ENCODE results near the gene PER1. TPM values are rescaled to one million over a fixed set of nuclear protein-coding genes. Genes with fewer than 3 reads are reported as not detected.

Gene PER1
- total RNA-seq, 1 experiment from 2014 or later = 87.6 TPM

DNA sequence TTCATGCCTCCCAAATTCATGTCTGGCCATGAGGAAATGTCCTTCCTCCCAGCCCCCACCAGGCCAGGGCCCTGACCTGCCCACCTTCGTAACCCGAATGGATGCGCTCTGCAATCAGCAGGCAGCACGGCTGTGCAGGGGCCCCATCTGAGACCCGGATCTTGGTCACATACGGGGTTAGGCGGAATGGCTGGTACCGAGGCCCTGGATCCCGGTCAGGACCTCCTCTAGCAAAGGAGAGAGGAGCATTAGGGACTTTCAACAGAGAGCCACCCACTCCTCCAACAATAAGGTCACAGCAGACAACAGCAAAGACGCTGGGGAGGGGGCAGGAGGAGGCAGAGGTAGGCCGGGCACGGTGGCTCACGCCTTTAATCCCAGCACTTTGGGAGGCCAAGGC is 3.6 kb downstream of the PER1 start:
- H3K4me2 ChIP-seq (ENCODE audit: low read length) = no peak overlapping the region
- no peak overlapping the region for H3K4me3 ChIP-seq (replicated peaks in 1 of 2; ENCODE audit: low read depth in 1 of 2, low read length in 2 of 2)
- no TSS peak for BruUV-seq (replicated peaks)
- H3K9ac ChIP-seq (ENCODE audit: low read length) = no peak overlapping the region
- no peak for TF ChIP-seq EZH2 (IDR thresholded peaks at IDR 0.05)
- TF ChIP-seq, protein P1, sequence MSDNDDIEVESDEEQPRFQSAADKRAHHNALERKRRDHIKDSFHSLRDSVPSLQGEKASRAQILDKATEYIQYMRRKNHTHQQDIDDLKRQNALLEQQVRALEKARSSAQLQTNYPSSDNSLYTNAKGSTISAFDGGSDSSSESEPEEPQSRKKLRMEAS (IDR thresholded peaks at IDR 0.05) = no peak
- TF ChIP-seq JUND (IDR thresholded peaks at IDR 0.05) = no peak
- TF ChIP-seq, protein P2, sequence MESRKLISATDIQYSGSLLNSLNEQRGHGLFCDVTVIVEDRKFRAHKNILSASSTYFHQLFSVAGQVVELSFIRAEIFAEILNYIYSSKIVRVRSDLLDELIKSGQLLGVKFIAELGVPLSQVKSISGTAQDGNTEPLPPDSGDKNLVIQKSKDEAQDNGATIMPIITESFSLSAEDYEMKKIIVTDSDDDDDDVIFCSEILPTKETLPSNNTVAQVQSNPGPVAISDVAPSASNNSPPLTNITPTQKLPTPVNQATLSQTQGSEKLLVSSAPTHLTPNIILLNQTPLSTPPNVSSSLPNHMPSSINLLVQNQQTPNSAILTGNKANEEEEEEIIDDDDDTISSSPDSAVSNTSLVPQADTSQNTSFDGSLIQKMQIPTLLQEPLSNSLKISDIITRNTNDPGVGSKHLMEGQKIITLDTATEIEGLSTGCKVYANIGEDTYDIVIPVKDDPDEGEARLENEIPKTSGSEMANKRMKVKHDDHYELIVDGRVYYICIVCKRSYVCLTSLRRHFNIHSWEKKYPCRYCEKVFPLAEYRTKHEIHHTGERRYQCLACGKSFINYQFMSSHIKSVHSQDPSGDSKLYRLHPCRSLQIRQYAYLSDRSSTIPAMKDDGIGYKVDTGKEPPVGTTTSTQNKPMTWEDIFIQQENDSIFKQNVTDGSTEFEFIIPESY (IDR thresholded peaks at IDR 0.05; ENCODE audit: extremely low read depth, insufficient replicate concordance, low read length) = no peak
- TF ChIP-seq ELF1 (IDR thresholded peaks at IDR 0.05; ENCODE audit: borderline replicate concordance, low read depth) = no peak
- no peak for TF ChIP-seq SIN3A (IDR thresholded peaks at IDR 0.05; ENCODE audit: low read depth)
- TF ChIP-seq, protein P3, sequence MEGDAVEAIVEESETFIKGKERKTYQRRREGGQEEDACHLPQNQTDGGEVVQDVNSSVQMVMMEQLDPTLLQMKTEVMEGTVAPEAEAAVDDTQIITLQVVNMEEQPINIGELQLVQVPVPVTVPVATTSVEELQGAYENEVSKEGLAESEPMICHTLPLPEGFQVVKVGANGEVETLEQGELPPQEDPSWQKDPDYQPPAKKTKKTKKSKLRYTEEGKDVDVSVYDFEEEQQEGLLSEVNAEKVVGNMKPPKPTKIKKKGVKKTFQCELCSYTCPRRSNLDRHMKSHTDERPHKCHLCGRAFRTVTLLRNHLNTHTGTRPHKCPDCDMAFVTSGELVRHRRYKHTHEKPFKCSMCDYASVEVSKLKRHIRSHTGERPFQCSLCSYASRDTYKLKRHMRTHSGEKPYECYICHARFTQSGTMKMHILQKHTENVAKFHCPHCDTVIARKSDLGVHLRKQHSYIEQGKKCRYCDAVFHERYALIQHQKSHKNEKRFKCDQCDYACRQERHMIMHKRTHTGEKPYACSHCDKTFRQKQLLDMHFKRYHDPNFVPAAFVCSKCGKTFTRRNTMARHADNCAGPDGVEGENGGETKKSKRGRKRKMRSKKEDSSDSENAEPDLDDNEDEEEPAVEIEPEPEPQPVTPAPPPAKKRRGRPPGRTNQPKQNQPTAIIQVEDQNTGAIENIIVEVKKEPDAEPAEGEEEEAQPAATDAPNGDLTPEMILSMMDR (IDR thresholded peaks at IDR 0.05 in 2 of 3, conservative IDR thresholded peaks at IDR 0.05 in 1 of 3; ENCODE audit: borderline replicate concordance in 1 of 3, insufficient read depth in 1 of 3, low read depth in 2 of 3, low read length in 2 of 3) = no peak
- TF ChIP-seq SP1 (IDR thresholded peaks at IDR 0.05; ENCODE audit: low read depth) = no peak
- TF ChIP-seq ZFX (IDR thresholded peaks at IDR 0.05) = no peak
- TF ChIP-seq, protein P4, sequence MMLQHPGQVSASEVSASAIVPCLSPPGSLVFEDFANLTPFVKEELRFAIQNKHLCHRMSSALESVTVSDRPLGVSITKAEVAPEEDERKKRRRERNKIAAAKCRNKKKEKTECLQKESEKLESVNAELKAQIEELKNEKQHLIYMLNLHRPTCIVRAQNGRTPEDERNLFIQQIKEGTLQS (IDR thresholded peaks at IDR 0.05) = no peak
- no peak for TF ChIP-seq EGR1 (IDR thresholded peaks at IDR 0.05; ENCODE audit: low read depth)
- no peak for TF ChIP-seq SRF (IDR thresholded peaks at IDR 0.05; ENCODE audit: low read depth)
- TF ChIP-seq RAD21 (IDR thresholded peaks at IDR 0.05; ENCODE audit: low read depth) = no peak
- TF ChIP-seq CEBPB (IDR thresholded peaks at IDR 0.05; ENCODE audit: low read depth) = no peak
- CTCF ChIA-PET = no interaction called here
- DNase-seq (ENCODE audit: low read depth, low spot score) = no peak
- ATAC-seq = no peak
- no peaks in the 10 kb centered on the region for H3K9me3 ChIP-seq (ENCODE audit: control insufficient read depth in 1 of 2, insufficient read depth in 1 of 2, low read depth in 1 of 2, low read length in 2 of 2)
- H3K9me2 ChIP-seq (ENCODE audit: insufficient read depth) = no peaks in the 10 kb centered on the region
- H3K4me1 ChIP-seq (ENCODE audit: control insufficient read depth in 1 of 2, insufficient read depth in 2 of 2, low read length in 2 of 2) = peaks cover 18 to 32% of the 10 kb centered on the region in 2 experiments
- H2AFZ ChIP-seq (ENCODE audit: low read depth, low read length, poor library complexity, severe bottlenecking) = no peak overlapping the region
- RAD21 ChIA-PET (ENCODE audit: low non-redundant PET in 1 of 2, low total read pairs in 2 of 2, uncharacterized antibody in 2 of 2, unreplicated experiment in 2 of 2) = no interaction called here
- no peaks in the 10 kb centered on the region for H3K27me3 ChIP-seq (ENCODE audit: insufficient read depth, low read length)
- POLR2A ChIA-PET = no interaction called here
- peaks cover 42 to 63% of the 10 kb centered on the region in 2 experiments for H3K36me3 ChIP-seq (ENCODE audit: control insufficient read depth in 1 of 2, insufficient read depth in 2 of 2, low read length in 2 of 2)
- intact Hi-C loops (cut with micrococcal nuclease) = no loop called here
- H3K79me2 ChIP-seq (ENCODE audit: insufficient read depth, low read length) = peaks cover 38% of the 10 kb centered on the region
- no peaks in the 10 kb centered on the region for H4K20me1 ChIP-seq (ENCODE audit: insufficient read depth)
- no peak overlapping the region for H3K27ac ChIP-seq (ENCODE audit: low read depth, low read length)
